Measurements from ENCODE around the gene ZNF487.

The ZNF487 gene

GRCh38 chr10:43430926-43431663 is 5.8 kb upstream of the ZNF487 start:
- TF ChIP-seq, protein P1, sequence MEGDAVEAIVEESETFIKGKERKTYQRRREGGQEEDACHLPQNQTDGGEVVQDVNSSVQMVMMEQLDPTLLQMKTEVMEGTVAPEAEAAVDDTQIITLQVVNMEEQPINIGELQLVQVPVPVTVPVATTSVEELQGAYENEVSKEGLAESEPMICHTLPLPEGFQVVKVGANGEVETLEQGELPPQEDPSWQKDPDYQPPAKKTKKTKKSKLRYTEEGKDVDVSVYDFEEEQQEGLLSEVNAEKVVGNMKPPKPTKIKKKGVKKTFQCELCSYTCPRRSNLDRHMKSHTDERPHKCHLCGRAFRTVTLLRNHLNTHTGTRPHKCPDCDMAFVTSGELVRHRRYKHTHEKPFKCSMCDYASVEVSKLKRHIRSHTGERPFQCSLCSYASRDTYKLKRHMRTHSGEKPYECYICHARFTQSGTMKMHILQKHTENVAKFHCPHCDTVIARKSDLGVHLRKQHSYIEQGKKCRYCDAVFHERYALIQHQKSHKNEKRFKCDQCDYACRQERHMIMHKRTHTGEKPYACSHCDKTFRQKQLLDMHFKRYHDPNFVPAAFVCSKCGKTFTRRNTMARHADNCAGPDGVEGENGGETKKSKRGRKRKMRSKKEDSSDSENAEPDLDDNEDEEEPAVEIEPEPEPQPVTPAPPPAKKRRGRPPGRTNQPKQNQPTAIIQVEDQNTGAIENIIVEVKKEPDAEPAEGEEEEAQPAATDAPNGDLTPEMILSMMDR (IDR thresholded peaks at IDR 0.05), result no peak

DNA sequence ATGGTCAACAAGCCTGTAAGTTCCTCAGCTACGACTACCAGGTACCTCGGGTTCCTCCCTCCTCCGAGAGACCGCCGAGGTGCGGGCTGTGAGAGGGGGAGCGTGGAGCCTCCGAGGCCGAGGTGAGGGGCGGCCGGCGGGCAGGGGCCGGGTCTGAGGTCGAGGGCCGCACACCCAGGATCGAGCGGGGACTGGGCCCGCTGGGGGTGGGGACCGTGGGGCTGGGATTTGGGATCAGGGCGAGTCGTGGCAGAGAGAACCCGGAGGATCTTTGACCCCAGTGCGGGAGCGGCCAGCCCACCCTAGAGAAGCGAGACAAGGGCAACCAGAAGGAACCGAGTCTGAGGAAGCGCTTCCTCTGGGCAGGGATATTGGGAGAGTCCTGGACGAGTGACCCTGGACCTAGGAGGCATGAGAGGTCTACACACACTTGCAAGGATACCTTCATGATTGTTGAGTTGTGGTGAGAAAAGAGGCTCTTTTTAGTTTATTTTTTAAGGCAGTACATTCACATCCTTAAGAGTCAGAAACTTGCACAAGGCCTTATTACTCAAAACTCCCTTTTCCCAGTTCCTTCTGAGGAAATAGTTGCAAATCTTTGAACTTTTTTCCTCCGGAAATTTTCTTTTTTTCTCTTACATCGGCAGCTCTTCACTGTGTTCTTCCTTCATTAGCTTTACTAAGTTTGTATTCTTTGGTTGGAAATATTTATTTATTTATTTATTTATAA is 395 bp downstream of the ZNF487 start:
- TF ChIP-seq, protein P1 (IDR thresholded peaks at IDR 0.05), result no peak

GRCh38 chr10:43440463-43441134 is 3.7 kb downstream of the ZNF487 start:
- TF ChIP-seq, protein P1 (IDR thresholded peaks at IDR 0.05), result no peak

DNA sequence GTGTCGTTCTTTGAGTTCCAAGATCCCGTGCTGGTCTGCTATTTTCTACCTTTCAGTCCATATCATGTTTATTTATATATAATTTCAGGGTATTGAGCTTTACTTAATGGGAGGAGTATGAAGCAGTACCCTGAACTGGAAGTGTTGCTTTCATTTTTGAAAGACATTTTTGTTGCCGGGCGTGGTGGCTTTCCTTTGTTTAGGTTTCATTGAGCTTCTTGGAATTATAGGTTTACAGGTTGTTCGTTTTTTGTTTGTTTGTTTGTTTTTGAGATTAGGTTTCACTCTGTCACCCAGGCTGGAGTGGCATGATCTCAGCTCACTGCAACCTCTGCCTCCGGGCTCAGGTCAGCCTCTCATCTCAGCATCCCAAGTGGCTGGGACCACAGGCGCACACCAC is 7.4 kb downstream of the ZNF487 start:
- TF ChIP-seq, protein P1 (IDR thresholded peaks at IDR 0.05), result no peak

GRCh38 chr10:43444897-43445466 is 8.1 kb downstream of the ZNF487 start:
- TF ChIP-seq, protein P1 (IDR thresholded peaks at IDR 0.05), result no peak

DNA sequence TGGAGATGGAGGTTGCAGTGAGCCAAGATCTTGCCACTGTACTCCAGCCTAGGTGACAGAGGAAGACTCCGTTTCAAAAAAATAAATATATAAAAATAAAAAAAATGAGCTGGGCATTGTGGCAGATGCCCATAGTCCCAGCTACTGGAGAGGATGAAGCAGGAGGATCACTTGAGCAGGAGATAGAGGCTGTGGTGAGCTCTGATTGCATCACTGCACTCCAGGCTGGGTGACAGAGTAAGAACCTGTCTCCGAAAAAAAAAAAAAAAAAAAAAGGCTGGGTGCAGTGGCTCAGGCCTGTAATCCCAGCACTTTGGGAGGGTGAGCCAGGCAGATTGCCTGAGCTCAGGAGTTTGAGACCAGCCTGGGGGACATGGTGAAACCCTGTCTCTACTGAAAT is 11.8 kb downstream of the ZNF487 start:
- TF ChIP-seq, protein P1 (IDR thresholded peaks at IDR 0.05), result no peak

DNA sequence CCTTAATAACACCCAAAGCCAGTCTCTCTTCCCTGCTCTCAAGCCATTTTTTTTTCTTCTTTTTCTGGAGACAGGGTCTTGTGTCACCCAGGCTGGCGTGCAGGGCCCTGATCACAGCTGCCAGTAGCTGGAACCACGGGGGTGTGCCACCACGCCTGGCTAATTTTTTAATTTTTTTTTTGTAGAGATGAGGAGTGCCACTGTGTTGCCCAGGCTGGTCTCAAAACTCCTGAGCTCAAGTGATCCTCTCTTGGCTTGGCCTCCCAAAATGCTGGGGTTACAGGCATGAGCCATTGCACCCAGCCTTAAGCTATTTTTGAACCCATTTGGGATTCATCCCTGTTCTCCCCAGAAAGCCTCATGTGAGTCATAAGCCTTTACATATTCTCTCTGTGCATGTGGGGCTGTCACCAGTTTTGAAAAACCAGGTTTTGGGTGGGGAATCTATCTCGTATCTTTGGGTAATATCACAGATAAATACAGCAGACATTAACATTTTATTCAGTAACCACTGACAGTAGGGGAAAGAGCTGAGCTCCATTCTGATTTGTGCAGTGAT is 15.5 kb downstream of the ZNF487 start:
- TF ChIP-seq, protein P1 (IDR thresholded peaks at IDR 0.05), result no peak

Measured in LNCAP (cell line).